Jurkat, Clone E6-1 (cell line): Measurements from ENCODE around the gene MYBPH.

Experiments
- DNase-seq: peaks from one replicate; pipeline ENCODE4 v3.0.0-alpha.2; 2011; ENCODE audit warnings: low read depth, low spot score
- H3K4me3 ChIP-seq: 2 replicates; pipeline ENCODE4 v1.5.1; 2011; ENCODE audit warnings: mild to moderate bottlenecking, low read length, control low read depth, moderate library complexity

Gene MYBPH

DNA sequence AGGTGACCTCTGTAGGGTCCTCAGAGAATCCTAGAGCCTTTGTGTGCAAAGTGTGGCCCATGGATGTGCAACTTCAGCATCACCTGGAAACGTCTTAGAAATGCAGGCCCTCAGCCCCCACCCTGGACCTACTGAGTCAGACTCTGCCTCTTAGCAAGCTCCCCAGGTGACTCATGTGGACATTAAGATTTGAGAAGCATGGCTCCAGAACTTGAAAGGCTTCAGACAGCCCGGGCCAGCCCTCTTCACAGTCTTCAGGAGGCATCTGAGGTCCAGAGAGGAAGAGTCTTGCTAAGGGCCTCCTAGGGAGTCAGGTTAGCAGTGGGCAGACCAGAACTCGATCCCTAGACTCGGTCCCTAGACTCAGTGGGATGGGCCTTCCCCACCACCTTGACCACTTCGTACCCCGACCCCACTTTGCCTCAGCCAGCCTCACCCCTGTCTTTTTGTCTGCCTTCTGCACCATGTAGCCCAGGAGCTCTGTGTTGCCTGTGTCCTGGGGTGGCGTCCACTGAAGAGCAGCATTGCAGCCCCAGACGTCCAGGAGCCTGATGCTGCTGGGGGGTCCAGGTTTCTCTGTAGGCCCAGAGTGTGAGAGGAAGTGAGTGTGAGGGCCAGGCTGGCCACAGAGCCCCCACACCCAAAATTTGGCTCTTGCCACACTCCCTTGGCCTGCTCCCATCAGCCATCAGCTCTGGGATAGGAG is 4.8 kb downstream of the MYBPH start:
- DNase-seq = no peak
- no peak overlapping the region for H3K4me3 ChIP-seq

- no peak for DNase-seq
- no peak overlapping the region for H3K4me3 ChIP-seq
Measured at GRCh38 chr1:203169770-203170520, 5.7 kb downstream of the MYBPH start.

- no peak overlapping the region for H3K4me3 ChIP-seq
- no peak for DNase-seq
Measured at GRCh38 chr1:203168991-203169390, 6.6 kb downstream of the MYBPH start.

GRCh38 chr1:203168256-203168786 is 7.3 kb downstream of the MYBPH start:
- DNase-seq = no peak
- no peak overlapping the region for H3K4me3 ChIP-seq

DNA sequence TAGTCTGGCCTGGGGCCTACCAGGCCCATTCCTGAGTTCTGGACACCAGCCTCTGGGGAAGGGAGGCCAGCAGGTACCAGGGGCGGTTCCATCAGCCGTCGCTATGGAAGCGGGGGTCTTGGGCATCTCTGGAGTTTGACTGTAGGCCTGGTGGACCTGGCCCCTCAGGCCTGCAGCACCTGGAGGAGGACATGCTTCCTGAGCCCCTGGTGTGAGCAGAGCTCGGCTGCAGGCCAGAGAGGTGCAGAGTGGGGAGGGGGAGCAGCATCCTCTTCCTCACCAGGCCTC is 7.8 kb downstream of the MYBPH start:
- no peak for DNase-seq
- H3K4me3 ChIP-seq = no peak overlapping the region

DNA sequence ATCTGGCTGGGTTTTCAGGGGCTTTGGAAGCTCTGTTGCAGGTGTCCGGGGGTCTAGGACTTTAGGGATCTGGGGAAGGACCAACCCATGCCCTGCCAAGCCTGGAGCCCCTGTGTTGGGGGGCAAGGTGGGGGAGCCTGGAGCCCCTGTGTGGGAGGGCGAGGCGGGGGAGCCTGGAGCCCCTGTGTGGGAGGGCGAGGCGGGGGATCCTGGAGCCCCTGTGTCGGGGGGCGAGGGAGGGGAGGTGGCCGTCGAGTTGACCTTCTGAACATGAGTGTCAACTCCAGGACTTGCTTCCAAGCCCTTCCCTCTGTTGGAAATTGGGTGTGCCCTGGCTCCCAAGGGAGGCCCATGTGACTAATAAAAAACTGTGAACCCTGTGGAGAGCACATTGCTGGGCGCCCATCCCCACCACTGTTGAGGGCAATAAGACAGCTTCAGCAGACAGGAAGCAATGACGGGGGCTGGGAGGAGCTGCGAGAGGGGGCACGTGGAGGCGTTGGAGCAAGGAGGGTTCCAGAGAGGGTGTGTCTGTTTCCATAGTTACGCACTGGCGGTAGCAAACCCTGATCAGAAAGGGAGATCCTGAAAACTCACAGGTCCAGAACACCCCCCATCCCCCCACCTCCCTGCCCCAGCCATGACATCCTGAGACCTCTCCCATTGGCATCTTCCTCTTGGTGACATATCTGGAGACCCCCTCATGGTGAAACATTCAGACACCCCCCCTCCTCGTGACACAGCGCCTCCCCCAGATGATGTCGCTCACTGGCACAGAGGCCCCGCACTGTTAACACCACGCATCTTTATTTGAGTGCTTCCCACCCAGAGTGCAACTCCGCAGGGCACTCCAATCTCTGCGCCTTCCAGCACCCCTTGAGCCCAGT is 8.4 kb downstream of the MYBPH start:
- no peak overlapping the region for H3K4me3 ChIP-seq
- peak; percentile 12 for DNase-seq

DNA sequence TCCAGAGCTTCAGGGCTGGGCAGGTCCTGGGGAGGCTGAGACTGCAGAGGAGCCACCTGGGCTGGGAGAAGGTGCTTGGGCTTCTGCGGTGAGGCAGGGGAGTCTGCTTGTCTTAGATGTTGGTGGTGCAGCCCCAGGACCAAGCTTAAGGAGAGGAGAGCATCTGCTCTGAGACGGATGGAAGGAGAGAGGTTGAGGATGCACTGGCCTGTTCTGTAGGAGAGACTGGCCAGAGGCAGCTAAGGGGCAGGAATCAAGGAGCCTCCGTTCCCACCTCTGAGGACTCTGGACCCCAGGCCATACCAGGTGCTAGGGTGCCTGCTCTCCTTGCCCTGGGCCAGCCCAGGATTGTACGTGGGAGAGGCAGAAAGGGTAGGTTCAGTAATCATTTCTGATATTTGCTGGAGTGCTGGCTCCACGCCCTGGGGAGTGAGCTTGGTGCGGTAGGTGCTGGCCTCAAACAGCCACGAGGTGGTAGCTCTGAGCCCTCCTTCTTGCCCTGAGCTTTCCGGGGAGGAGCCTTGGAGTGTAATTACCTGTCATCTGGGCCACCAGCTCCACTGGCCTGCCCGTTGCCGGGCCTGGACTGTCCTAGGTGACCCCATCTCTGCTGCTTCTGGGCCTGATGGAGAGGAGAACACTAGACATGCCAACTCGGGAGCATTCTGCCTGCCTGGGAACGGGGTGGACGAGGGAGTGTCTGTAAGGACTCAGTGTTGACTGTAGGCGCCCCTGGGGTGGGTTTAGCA is 9.3 kb downstream of the MYBPH start:
- H3K4me3 ChIP-seq = no peak overlapping the region
- DNase-seq = no peak

GRCh38 chr1:203165800-203166161 is 9.8 kb downstream of the MYBPH start:
- H3K4me3 ChIP-seq = no peak overlapping the region

DNA sequence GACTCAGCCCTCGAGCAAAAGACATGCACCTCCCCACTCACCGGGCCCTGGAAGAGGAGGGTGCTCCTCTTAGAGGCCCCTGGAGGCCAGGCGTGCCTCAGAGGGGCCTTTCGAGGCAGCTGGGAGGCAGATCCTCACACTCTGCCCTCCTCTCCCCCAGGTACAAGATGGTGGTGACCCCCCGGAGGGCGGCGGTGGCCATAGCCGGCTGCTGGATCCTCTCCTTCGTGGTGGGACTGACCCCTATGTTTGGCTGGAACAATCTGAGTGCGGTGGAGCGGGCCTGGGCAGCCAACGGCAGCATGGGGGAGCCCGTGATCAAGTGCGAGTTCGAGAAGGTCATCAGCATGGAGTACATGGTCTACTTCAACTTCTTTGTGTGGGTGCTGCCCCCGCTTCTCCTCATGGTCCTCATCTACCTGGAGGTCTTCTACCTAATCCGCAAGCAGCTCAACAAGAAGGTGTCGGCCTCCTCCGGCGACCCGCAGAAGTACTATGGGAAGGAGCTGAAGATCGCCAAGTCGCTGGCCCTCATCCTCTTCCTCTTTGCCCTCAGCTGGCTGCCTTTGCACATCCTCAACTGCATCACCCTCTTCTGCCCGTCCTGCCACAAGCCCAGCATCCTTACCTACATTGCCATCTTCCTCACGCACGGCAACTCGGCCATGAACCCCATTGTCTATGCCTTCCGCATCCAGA is 10.4 kb downstream of the MYBPH start:
- no peak overlapping the region for H3K4me3 ChIP-seq
- no peak for DNase-seq

More at GRCh38 chr1:203165800-203166161, 9.8 kb downstream of the MYBPH start:
- DNase-seq = no peak

- no peak for DNase-seq
- H3K4me3 ChIP-seq = no peak overlapping the region
Measured at GRCh38 chr1:203163891-203164635, 11.6 kb downstream of the MYBPH start.

GRCh38 chr1:203162403-203162802 is 13.2 kb downstream of the MYBPH start:
- no peak overlapping the region for H3K4me3 ChIP-seq
- DNase-seq = no peak

GRCh38 chr1:203161703-203162102 is 13.9 kb downstream of the MYBPH start:
- no peak for DNase-seq
- no peak overlapping the region for H3K4me3 ChIP-seq

GRCh38 chr1:203161175-203161574 is 14.5 kb downstream of the MYBPH start:
- no peak for DNase-seq
- no peak overlapping the region for H3K4me3 ChIP-seq

GRCh38 chr1:203159844-203160243 is 15.8 kb downstream of the MYBPH start:
- DNase-seq = no peak

GRCh38 chr1:203158960-203159665 is 16.5 kb downstream of the MYBPH start:
- H3K4me3 ChIP-seq = no peak overlapping the region
- no peak for DNase-seq

More at GRCh38 chr1:203159844-203160243, 15.8 kb downstream of the MYBPH start:
- no peak overlapping the region for H3K4me3 ChIP-seq

- DNase-seq = no peak
- no peak overlapping the region for H3K4me3 ChIP-seq
Measured at GRCh38 chr1:203158423-203158822, 17.2 kb downstream of the MYBPH start.

DNA sequence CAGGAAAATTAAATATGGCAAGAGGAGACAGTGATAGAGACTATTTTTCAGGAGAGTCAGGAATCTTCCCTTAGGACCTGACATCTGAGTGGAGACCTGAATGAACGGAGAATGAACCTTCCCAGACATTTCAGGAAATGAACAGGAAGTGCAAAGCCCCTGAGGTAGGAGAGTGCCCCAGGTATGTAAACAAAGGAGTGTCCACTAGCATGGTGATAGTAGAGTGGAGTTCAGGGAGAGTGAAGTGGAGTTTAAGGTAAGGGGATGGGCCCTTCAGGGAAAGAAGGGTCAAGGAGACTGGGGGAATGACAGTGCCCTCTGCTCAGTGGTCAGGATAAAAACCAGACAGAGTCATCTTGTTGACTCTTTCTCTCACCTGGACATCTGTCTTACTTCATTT is 19.3 kb downstream of the MYBPH start:
- no peak for DNase-seq
- H3K4me3 ChIP-seq = no peak overlapping the region
